ENCODE results near the gene TNN. TPM values are rescaled to one million over a fixed set of nuclear protein-coding genes. Genes with fewer than 3 reads are reported as not detected.

TNN gene
- total RNA-seq, 1 experiment from 2014 or later, result not detected

- Mint-ChIP-seq H3K9me3 (ENCODE audit: unreplicated experiment) (no peaks in the 10 kb centered on the region), H3K4me1 (ENCODE audit: insufficient read depth, unreplicated experiment) (peaks cover 12% of the 10 kb centered on the region), H3K27me3 (ENCODE audit: insufficient read depth, unreplicated experiment) (peaks cover 5% of the 10 kb centered on the region), H3K4me3 (ENCODE audit: unreplicated experiment) (no peak overlapping the region), H3K36me3 (ENCODE audit: insufficient read depth, unreplicated experiment) (no peaks in the 10 kb centered on the region), H3K27ac (ENCODE audit: low read depth, unreplicated experiment) (no peak overlapping the region)
- ChIA-PET POLR2A (no interaction called here), CTCF (interaction anchor here (0.6 to 4.8 kb wide), 3 partner anchors 21 to 101 kb away, joined by 7 to 20 read pairs (median 7); no protein-coding TSS in a partner anchor)
- BruUV-seq (replicated peaks), result no TSS peak
- no peak for DNase-seq (ENCODE audit: unreplicated experiment)
- TF ChIP-seq CTCF (IDR thresholded peaks at IDR 0.05; ENCODE audit: unreplicated experiment), result no peak
- intact Hi-C loops (cut with micrococcal nuclease), result no loop called here
Observed at GRCh38 chr1:175130649-175131045, 63.0 kb downstream of the TNN start.

GRCh38 chr1:175131095-175131494 is 63.5 kb downstream of the TNN start:
- no peak for TF ChIP-seq CTCF (IDR thresholded peaks at IDR 0.05; ENCODE audit: unreplicated experiment)
- H3K9me3 Mint-ChIP-seq (ENCODE audit: unreplicated experiment), result no peaks in the 10 kb centered on the region
- peaks cover 9% of the 10 kb centered on the region for H3K27me3 Mint-ChIP-seq (ENCODE audit: insufficient read depth, unreplicated experiment)
- intact Hi-C loops (cut with micrococcal nuclease), result no loop called here
- H3K36me3 Mint-ChIP-seq (ENCODE audit: insufficient read depth, unreplicated experiment), result no peaks in the 10 kb centered on the region
- no TSS peak for BruUV-seq (replicated peaks)
- no peak overlapping the region for H3K27ac Mint-ChIP-seq (ENCODE audit: low read depth, unreplicated experiment)
- no peak for DNase-seq (ENCODE audit: unreplicated experiment)
- POLR2A ChIA-PET, result no interaction called here
- peaks cover 8% of the 10 kb centered on the region for H3K4me1 Mint-ChIP-seq (ENCODE audit: insufficient read depth, unreplicated experiment)
- CTCF ChIA-PET, result interaction anchor here (0.6 to 4.8 kb wide), 3 partner anchors 21 to 189 kb away, joined by 4 to 20 read pairs (median 7); no protein-coding TSS in a partner anchor
- H3K4me3 Mint-ChIP-seq (ENCODE audit: unreplicated experiment), result no peak overlapping the region

GRCh38 chr1:175132436-175132835 is 64.8 kb downstream of the TNN start:
- peaks cover 8% of the 10 kb centered on the region for H3K4me1 Mint-ChIP-seq (ENCODE audit: insufficient read depth, unreplicated experiment)
- no peak overlapping the region for H3K27ac Mint-ChIP-seq (ENCODE audit: low read depth, unreplicated experiment)
- intact Hi-C loops (cut with micrococcal nuclease), result no loop called here
- ChIA-PET POLR2A (interaction anchor here (1.5 kb wide), 1 partner anchor 109 kb away, joined by 6 read pairs; the partner anchor contains the start of gene MRPS14), CTCF (interaction anchor here (0.5 to 7.2 kb wide), 6 partner anchors 11 to 103 kb away, joined by 3 to 99 read pairs (median 14); no protein-coding TSS in a partner anchor)
- no peak for TF ChIP-seq CTCF (IDR thresholded peaks at IDR 0.05; ENCODE audit: unreplicated experiment)
- peaks cover 23% of the 10 kb centered on the region for H3K27me3 Mint-ChIP-seq (ENCODE audit: insufficient read depth, unreplicated experiment)
- no TSS peak for BruUV-seq (replicated peaks)
- no peaks in the 10 kb centered on the region for H3K36me3 Mint-ChIP-seq (ENCODE audit: insufficient read depth, unreplicated experiment)
- no peak for DNase-seq (ENCODE audit: unreplicated experiment)
- no peaks in the 10 kb centered on the region for H3K9me3 Mint-ChIP-seq (ENCODE audit: unreplicated experiment)
- no peak overlapping the region for H3K4me3 Mint-ChIP-seq (ENCODE audit: unreplicated experiment)

- H3K4me1 Mint-ChIP-seq (ENCODE audit: insufficient read depth, unreplicated experiment), result peaks cover 8% of the 10 kb centered on the region
- H3K36me3 Mint-ChIP-seq (ENCODE audit: insufficient read depth, unreplicated experiment), result no peaks in the 10 kb centered on the region
- peaks cover 28% of the 10 kb centered on the region for H3K27me3 Mint-ChIP-seq (ENCODE audit: insufficient read depth, unreplicated experiment)
- ChIA-PET POLR2A (interaction anchor here (1.5 kb wide), 1 partner anchor 111 kb away, joined by 6 read pairs; the partner anchor contains the start of gene MRPS14), CTCF (interaction anchor here (0.6 to 7.2 kb wide), 10 partner anchors 9 to 317 kb away, joined by 3 to 99 read pairs (median 7); no protein-coding TSS in a partner anchor)
- no peak for TF ChIP-seq CTCF (IDR thresholded peaks at IDR 0.05; ENCODE audit: unreplicated experiment)
- DNase-seq (ENCODE audit: unreplicated experiment), result no peak
- no peak overlapping the region for H3K4me3 Mint-ChIP-seq (ENCODE audit: unreplicated experiment)
- no peak overlapping the region for H3K27ac Mint-ChIP-seq (ENCODE audit: low read depth, unreplicated experiment)
- no TSS peak for BruUV-seq (replicated peaks)
- H3K9me3 Mint-ChIP-seq (ENCODE audit: unreplicated experiment), result no peaks in the 10 kb centered on the region
- intact Hi-C loops (cut with micrococcal nuclease), result no loop called here
Observed at GRCh38 chr1:175133673-175134435, 66.2 kb downstream of the TNN start.
